ENCODE data around the gene ULK4.

Gene ULK4

GRCh38 chr3:41234823-41235721 lies 726.8 kb downstream of the ULK4 start:
- no peaks in the 10 kb centered on the region for H3F3A ChIP-seq (ENCODE audit: low read depth)
- peaks cover 23% of the 10 kb centered on the region for H4K20me1 ChIP-seq (ENCODE audit: insufficient read depth, low read length, poor library complexity, severe bottlenecking)
- H3K9ac ChIP-seq (ENCODE audit: low read depth, low read length, poor library complexity, severe bottlenecking), result no peak overlapping the region
- H3K79me2 ChIP-seq (ENCODE audit: insufficient read depth, low read length), result peaks cover 7% of the 10 kb centered on the region
- H3K4me3 ChIP-seq (ENCODE audit: low read length, poor library complexity, severe bottlenecking), result no peak overlapping the region
- no peak overlapping the region for H3K4me2 ChIP-seq (ENCODE audit: low read depth, low read length, poor library complexity, severe bottlenecking)
- H2AFZ ChIP-seq (ENCODE audit: low read length), result no peak overlapping the region
- no peaks in the 10 kb centered on the region for H3K9me3 ChIP-seq (ENCODE audit: insufficient read depth, low read depth, low read length)
- no peaks in the 10 kb centered on the region for H3K4me1 ChIP-seq (ENCODE audit: insufficient read depth, low read length, poor library complexity, severe bottlenecking)
- peaks cover 97% of the 10 kb centered on the region for H3K36me3 ChIP-seq (ENCODE audit: insufficient read depth, low read length)
- no peak for TF ChIP-seq EZH2phosphoT487 (IDR thresholded peaks at IDR 0.05; ENCODE audit: borderline replicate concordance)
- TF ChIP-seq CTCF (conservative IDR thresholded peaks at IDR 0.05; ENCODE audit: low read length), result no peak
- no peaks in the 10 kb centered on the region for H3K9me2 ChIP-seq (replicated peaks; ENCODE audit: low read depth, low read length)
- H3K27me3 ChIP-seq (ENCODE audit: insufficient read depth, low read length, poor library complexity, severe bottlenecking), result no peaks in the 10 kb centered on the region

- Histone ChIP-seq H3K9me2 (replicated peaks; ENCODE audit: low read depth, low read length) (no peaks in the 10 kb centered on the region), H3K9me3 (ENCODE audit: insufficient read depth, low read depth, low read length) (no peaks in the 10 kb centered on the region), H3K4me3 (ENCODE audit: low read length, poor library complexity, severe bottlenecking) (no peak overlapping the region), H3K79me2 (ENCODE audit: insufficient read depth, low read length) (peaks cover 86% of the 10 kb centered on the region), H3K9ac (ENCODE audit: low read depth, low read length, poor library complexity, severe bottlenecking) (no peak overlapping the region), H3K4me1 (ENCODE audit: insufficient read depth, low read length, poor library complexity, severe bottlenecking) (peaks cover 3% of the 10 kb centered on the region), H3K27me3 (ENCODE audit: insufficient read depth, low read length, poor library complexity, severe bottlenecking) (no peaks in the 10 kb centered on the region), H3F3A (ENCODE audit: low read depth) (no peaks in the 10 kb centered on the region), H3K36me3 (ENCODE audit: insufficient read depth, low read length) (peaks cover 56% of the 10 kb centered on the region), H2AFZ (ENCODE audit: low read length) (no peak overlapping the region), H4K20me1 (ENCODE audit: insufficient read depth, low read length, poor library complexity, severe bottlenecking) (peaks cover 62% of the 10 kb centered on the region), H3K4me2 (ENCODE audit: low read depth, low read length, poor library complexity, severe bottlenecking) (no peak overlapping the region)
- TF ChIP-seq CTCF (conservative IDR thresholded peaks at IDR 0.05; ENCODE audit: low read length), result no peak
- no peak for TF ChIP-seq EZH2phosphoT487 (IDR thresholded peaks at IDR 0.05; ENCODE audit: borderline replicate concordance)
Observed at GRCh38 chr3:41224120-41224806, 737.6 kb downstream of the ULK4 start.

GRCh38 chr3:41223691-41224090 lies 738.2 kb downstream of the ULK4 start:
- no peaks in the 10 kb centered on the region for H3K27me3 ChIP-seq (ENCODE audit: insufficient read depth, low read length, poor library complexity, severe bottlenecking)
- peaks cover 87% of the 10 kb centered on the region for H3K79me2 ChIP-seq (ENCODE audit: insufficient read depth, low read length)

More at GRCh38 chr3:41223691-41224090, 738.2 kb downstream of the ULK4 start:
- Histone ChIP-seq H4K20me1 (ENCODE audit: insufficient read depth, low read length, poor library complexity, severe bottlenecking) (peaks cover 63% of the 10 kb centered on the region), H3K4me3 (ENCODE audit: low read length, poor library complexity, severe bottlenecking) (no peak overlapping the region), H3K9ac (ENCODE audit: low read depth, low read length, poor library complexity, severe bottlenecking) (no peak overlapping the region), H3K4me1 (ENCODE audit: insufficient read depth, low read length, poor library complexity, severe bottlenecking) (peaks cover 9% of the 10 kb centered on the region), H3K4me2 (ENCODE audit: low read depth, low read length, poor library complexity, severe bottlenecking) (no peak overlapping the region), H3K9me2 (replicated peaks; ENCODE audit: low read depth, low read length) (no peaks in the 10 kb centered on the region), H3K36me3 (ENCODE audit: insufficient read depth, low read length) (peaks cover 51% of the 10 kb centered on the region), H3F3A (ENCODE audit: low read depth) (no peaks in the 10 kb centered on the region), H3K9me3 (ENCODE audit: insufficient read depth, low read depth, low read length) (no peaks in the 10 kb centered on the region), H2AFZ (ENCODE audit: low read length) (no peak overlapping the region)
- TF ChIP-seq EZH2phosphoT487 (IDR thresholded peaks at IDR 0.05; ENCODE audit: borderline replicate concordance) (no peak), CTCF (conservative IDR thresholded peaks at IDR 0.05; ENCODE audit: low read length) (no peak)
